Hematopoietic multipotent progenitor cell treated with erythropoietin and hydrocortisone succinate and interleukin-3 and kit ligand, for 4 days (in vitro differentiated cells): Measurements from ENCODE around the gene BIRC7.
"Not testable (repeated sequence)": the region's sequence is repeated elsewhere in the genome, so short reads cannot be mapped to it uniquely, and the experiment has no call there.

Experiments
- DNase-seq: peaks from one replicate; pipeline ENCODE4 v3.0.0-alpha.2; 2015

Gene BIRC7

GRCh38 chr20:63208346-63208909 is 27.3 kb upstream of the BIRC7 start:
- DNase-seq: no peak

DNA sequence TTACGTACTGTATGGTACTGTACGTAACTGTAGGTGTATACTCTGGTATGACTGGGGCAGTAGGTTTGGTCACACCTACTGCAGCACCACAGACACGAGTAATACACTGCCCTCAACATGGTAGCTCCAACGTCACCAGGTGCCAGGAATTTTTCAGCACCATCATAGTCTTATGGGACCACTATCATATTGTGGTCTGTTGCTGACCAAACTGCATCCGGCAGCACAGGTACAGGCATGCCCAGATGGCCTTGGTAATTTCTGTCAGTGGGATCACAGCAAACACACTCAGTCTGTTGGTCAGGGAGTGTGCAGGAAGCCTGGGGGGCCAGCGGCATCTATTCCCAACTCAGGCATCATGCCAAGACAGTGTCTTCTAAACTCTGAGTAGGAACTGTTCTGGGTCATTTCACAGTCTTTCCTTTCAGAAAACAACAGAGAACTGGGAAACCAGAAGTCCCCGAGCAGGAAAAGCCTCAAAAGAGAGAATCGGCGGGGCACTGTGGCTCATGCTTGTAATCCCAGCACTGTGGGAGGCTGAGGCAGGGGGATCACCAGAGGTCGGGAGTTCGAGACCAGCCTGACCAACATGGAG is 25.6 kb upstream of the BIRC7 start:
- DNase-seq: no peak

GRCh38 chr20:63212393-63212730 is 23.3 kb upstream of the BIRC7 start:
- no peak for DNase-seq

- no peak for DNase-seq
Observed at GRCh38 chr20:63212792-63213191, 22.9 kb upstream of the BIRC7 start.

GRCh38 chr20:63214514-63214913 is 21.2 kb upstream of the BIRC7 start:
- DNase-seq: no peak

DNA sequence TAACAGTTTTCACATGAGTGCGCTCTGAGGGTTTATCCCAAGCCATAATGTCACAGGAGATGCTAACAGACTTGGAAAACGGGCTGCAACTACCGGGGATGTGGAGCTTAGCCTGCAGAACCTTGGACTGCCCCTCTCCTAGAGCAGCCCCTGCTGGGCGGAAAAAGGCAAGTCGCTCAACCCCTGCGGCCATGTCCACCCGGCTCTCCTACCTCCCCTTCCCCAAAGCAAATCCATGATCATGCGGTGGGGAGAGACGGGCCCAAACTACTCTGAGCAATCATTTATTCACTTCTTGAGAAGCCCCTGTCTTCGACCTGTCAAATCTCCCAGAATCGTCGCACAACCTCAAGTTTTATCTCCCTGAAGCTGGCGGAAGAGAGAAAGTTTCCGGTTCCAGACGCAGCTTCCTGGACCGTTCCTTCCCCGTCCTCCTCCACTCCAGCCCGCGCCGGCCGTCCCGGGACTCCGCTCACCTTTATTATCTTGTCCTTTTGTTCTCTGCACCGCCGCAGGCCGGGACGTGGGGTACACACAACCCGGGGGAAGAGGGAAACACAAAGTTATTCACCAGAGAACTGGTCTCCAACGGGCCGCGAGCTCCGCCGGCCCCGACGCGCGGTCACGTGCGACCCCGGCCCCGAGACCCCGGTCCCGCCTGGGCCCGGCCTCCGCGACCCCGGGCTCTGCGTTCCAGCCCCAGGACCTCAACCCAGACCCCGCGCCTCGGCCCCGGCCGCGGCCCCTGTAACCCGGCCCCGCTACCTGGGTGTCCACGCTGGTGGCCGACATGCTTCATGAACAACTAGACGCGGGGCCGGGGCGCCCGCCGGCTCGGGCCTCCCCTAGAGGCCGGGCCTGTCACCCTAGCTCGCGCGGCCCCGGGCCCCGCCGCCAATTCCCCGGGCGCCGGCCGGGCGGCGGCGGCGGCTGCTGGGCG is 20.3 kb upstream of the BIRC7 start:
- DNase-seq: peak; percentile 75

DNA sequence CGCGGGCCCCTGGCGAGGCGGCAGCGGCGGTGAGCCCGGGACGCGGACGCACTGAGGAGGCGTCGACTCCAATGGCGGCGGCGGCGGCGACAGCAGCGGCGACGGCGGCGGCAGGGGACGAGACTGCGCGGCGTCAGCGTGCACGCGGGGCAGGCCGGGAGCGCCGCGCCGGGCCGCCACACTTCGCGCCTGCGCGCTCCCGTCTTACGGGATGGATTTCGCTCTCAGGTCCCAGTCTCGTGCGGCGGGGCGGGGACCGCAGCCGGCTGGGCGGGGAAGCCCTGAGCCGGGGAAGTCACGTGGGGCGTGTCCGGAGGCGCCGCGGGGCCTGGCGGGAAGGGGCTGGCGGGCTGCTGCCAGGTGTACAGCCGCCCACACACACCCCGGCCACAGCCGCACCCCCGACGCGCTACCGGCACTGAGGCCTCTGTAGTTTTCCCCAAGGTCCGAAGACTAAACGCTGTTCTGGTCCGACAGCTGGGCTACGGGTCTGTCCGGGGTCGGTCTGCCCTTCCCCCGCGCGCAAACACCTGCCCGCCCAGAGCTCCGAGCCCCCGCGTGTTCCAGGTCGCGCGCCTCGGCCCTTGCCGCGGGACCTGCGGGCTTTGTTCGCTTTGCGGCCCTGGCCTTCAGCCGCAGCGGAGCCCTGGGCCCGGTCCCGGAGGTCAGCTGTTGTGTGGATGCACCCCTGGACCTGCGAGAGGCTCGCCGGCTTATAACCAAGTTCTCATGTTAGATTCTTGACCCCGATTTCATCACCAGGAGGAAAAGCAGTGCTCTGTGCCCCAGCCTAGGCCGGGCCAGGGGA is 19.5 kb upstream of the BIRC7 start, which contains the start of gene YTHDF1:
Gene YTHDF1, minus strand, starts transcription at position 91 of the 808 bp plus-strand sequence. CDS start 239 bp downstream, outside the sequence.
- DNase-seq: peak; percentile 98

- DNase-seq: no peak
Observed at GRCh38 chr20:63216849-63217471, 18.7 kb upstream of the BIRC7 start.

DNA sequence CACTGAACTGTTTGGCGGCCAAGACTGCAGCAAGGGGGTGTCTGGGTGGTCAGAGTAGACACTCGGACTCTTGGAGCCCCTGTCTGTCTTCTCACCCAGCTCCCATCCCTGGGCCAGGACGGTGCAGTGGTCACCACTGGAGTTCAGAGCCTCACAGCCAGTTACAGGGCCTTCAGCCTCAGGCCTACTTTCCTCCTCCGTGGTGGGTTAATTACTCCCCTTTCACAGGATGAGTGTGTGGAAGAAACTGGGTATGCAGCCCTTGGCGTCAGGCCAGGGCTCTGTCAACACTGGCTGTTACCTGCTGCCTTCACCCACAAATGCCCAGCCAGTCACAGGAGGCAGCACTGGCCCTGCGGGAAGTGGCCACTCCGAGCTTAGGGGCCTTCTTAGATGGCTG is 18.0 kb upstream of the BIRC7 start:
- DNase-seq: no peak

DNA sequence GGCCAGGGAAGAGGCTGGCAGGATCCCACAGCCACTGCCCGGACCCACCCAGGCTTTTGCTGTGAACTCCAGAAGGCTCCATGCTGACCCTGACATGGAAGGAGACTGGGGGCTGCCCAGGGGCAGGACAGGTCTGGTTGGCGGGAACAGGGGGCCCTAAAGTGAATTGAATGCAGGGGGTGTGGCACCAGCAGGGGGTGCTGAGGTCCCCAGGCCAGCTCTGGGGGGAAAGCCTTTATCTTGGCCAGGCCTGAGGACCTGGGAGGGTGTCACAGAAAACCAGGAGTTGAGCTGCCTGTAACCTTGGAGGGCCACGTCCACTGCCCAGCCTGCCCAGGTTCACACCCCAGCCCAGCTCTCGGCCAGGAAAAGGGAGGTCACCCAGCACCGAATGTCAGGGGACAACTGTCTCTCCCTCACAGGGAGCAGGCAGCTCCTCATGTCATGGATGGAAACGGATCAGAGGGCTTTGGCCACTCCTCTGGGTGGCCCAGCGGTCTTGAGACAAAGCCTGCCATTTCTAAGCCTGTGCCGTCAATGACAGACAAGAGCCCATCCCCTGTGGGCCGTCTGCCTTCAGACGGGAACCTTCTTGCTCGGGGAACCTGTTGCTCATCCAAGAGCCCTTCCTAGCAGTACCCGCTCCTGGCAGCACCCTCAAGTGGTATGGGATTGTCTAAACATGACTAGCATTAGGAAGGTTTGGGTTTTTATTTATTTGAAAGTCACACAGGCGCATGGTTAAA is 16.8 kb upstream of the BIRC7 start:
- peak; percentile 18 for DNase-seq

DNA sequence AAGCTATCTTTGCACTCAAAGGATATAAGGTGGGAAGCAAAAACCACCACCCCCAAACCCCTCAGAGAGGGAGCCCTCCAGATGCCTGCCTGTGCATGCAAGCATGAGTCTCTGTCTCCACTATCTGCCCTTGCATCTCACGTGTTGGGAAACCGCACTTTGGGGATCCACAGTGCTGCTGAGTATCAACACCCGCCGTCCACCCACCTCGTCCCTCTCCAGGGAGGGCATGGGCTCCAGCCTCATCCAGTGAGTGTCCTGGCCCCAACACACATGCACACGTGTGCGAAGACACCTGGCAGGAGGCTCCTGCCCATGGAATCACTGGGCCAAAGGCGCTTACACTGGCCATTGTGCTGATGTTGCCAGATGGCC is 16.3 kb upstream of the BIRC7 start:
- DNase-seq: no peak

DNA sequence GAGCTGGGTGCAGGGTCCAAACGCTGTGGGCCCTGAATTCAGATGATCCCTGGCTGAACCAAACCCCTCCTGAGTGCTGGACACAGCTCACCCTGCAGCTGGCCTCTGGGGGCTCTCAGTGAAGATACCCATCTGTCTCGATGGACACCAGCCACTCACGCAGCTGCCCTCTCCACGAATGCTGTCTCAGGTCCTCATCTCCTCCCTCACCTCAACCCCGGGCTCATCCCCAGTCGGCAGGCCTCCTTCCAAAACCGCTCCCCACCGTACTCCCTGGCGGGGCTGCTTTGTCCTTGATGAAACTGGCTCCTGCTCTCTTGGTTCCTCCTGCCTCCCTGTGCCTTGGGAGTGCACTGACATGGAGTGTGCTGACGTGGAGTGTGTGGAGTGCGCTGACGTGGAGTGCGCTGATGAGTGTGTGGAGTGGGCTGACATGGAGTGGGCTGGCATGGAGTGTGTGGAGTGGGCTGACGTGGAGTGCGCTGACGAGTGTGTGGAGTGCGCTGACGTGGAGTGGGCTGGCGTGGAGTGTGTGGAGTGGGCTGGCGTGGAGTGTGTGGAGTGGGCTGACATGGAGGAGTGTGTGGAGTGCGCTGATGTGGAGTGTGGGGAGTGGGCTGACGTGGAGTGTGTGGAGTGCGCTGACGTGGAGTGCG is 15.7 kb upstream of the BIRC7 start:
- no peak for DNase-seq

DNA sequence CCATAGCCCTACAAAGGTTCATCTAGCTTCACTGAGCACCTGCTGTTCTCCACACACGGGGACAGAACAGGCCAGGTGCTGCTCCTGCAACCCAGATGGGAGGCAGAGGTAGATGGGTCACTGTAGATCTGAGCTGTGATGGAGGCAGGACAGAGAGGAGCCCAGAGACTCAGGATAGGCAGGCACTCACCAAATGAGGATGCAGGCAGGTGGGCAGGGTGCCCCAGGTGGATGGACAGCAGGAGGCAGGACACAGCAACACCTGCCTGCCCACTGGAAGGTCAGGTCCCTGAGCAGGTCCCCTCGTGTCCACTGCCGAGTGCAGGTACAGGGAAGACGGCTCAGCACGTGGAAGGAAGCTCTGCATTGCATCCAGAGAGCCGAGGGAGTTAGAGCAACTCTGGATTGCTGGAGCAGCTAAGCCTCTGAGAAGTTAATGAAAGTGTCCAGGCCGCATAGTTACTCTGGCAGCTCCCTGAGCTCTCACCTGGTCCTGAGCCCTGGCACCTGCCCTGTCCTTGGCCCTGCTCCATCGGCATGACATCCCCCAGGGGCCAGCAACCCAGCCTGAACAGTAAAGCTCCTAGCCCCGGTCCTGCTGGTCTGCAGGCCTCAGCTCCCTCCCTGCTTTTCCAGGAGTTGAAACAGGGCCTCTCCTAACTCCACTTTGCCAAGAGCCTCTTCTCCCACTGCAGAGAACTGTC is 14.9 kb upstream of the BIRC7 start:
- no peak for DNase-seq

DNA sequence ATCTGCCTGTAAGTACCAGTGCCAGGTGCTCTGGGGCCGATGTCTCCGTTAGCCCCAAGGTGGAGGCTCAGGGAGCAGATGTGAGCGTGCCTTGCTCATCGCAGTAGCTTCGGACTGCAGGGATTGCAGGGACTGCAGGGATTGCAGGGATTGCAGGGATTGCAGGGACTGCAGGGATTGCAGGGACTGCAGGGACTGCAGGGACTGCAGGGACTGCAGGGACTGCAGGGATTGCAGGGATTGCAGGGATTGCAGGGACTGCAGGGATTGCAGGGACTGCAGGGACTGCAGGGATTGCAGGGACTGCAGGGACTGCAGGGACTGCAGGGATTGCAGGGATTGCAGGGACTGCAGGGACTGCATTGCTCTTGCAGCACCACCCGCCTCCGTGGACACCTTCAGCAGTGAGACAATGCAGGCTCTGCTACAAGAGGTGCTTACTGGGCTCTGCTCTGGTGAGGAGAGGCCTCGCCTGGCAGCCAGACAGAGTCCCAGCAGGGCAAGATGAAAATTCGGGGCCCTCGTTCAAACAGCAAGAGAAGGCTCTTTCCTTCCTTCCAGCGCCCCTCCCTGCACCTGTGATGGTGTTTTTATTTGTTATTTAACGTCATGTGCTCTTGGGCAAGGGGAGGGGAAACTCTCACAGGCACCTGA is 14.2 kb upstream of the BIRC7 start:
- DNase-seq: not testable (repeated sequence)

DNA sequence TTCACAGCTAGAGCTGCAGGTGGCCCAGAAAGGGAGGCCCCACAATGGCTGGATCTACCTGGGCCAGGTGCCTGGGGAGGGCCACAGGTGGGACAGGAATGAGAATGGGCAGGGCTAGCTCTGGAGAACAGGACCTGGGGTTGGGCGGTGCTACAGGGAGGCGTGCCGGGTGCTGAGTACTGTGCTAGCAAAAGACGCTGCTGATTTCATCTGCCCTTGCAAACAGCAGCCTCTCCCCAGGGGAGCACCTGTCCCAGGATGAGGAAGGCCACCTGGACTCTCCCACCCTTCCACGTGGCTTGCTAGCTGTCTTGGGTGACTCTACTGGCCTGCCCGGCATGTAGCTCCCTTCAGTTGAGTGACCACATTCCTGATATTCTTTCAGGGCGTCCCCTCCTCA is 13.2 kb upstream of the BIRC7 start:
- no peak for DNase-seq

DNA sequence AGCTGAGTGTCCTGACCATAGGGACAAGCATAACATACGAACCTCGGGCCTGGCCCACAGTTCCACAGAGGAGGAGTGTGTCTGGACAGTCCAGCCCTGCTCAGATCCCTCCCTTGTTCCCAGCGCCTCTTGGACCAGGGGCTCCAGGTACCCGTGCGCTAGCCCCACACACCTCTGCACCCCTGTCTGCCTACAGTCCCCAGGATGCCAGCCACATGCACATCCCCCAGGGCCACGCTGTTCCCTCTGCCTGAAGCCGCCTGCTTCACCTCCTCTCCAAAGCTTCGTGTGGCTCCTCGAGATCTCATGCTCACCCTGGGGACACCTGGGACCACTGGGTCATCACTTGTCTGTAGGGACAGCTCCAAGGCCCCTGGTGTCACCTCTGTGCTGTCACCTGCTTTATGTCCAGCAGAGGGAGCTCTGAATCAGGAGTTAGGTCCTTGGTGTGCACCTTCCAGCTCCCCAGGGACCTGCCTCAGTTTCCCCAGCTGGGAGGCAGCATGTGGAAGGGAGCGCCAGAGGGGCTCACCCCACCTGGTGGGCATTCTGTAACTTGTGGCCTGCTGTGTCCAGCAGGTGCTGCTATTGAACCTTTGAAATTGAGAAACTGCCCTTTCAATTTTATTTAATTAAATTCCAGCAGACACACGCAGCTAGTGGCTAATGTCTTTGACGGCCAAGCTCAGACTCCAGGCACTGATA is 12.4 kb upstream of the BIRC7 start:
- peak; percentile 65 for DNase-seq

- no peak for DNase-seq
Observed at GRCh38 chr20:63223826-63224207, 11.9 kb upstream of the BIRC7 start.

- DNase-seq: peak; percentile 40
Observed at GRCh38 chr20:63224412-63225081, 11.2 kb upstream of the BIRC7 start.

GRCh38 chr20:63225082-63225454 is 10.6 kb upstream of the BIRC7 start:
- no peak for DNase-seq
